ENCODE data around the gene RIPPLY3. TPM values are rescaled to one million over a fixed set of nuclear protein-coding genes. Genes with fewer than 3 reads are reported as not detected.
"Not testable (repeated sequence)": the region's sequence is repeated elsewhere in the genome, so short reads cannot be mapped to it uniquely, and the experiment has no call there.

RIPPLY3 gene
- total RNA-seq, 2 donors from 2014 or later: not detected

DNA sequence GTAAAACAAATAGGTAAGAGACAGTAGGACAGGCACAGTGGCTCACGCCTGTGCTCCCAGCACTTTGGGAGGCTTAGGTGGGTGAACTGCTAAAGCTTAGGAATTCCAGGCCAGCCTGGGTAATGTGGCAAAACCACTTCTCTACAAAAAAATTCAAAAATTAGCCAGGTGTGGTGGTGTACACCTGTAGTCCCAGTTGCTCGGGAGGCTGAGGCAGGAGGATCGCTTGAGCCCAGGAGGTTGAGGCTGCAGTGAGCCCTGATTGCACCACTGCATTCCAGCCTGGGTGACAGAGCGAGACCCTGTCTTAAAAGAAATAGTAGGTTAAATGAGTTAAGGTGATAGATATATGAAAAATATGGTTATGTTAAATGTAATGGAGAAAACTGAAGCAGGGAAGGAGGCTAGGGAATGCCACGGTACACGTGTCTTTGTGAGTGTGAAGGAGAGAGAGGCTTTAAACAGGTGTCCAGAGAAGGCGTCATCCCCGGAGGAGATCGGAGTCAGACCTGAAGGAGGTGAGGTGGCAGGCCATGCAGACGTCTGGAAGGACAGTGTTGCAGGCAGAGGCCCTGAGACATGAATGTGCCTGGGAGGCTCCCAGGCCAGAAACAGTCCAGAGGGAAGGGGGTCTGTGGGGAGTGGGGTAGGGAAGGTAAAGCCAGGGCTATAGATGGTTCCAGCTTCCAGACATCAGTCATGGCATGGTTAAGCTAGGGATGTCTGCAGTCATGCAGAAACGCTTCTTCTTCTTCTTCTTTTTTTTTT is 7.2 kb upstream of the RIPPLY3 start:
- no peaks in the 10 kb centered on the region for H3K9me3 ChIP-seq
- no peak for DNase-seq (ENCODE audit: low spot score)
- no peaks in the 10 kb centered on the region for H3K4me1 ChIP-seq (ENCODE audit: control insufficient read depth in 1 of 2, low read depth in 2 of 2)
- TF ChIP-seq, protein P1, sequence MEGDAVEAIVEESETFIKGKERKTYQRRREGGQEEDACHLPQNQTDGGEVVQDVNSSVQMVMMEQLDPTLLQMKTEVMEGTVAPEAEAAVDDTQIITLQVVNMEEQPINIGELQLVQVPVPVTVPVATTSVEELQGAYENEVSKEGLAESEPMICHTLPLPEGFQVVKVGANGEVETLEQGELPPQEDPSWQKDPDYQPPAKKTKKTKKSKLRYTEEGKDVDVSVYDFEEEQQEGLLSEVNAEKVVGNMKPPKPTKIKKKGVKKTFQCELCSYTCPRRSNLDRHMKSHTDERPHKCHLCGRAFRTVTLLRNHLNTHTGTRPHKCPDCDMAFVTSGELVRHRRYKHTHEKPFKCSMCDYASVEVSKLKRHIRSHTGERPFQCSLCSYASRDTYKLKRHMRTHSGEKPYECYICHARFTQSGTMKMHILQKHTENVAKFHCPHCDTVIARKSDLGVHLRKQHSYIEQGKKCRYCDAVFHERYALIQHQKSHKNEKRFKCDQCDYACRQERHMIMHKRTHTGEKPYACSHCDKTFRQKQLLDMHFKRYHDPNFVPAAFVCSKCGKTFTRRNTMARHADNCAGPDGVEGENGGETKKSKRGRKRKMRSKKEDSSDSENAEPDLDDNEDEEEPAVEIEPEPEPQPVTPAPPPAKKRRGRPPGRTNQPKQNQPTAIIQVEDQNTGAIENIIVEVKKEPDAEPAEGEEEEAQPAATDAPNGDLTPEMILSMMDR (IDR thresholded peaks at IDR 0.05): no peak
- H3K27me3 ChIP-seq (replicated peaks; ENCODE audit: insufficient read depth): no peaks in the 10 kb centered on the region
- no peak for ATAC-seq (ENCODE audit: insufficient number of reproducible peaks, low FRiP score, low read depth)
- H3K4me3 ChIP-seq: no peak overlapping the region
- H3K36me3 ChIP-seq: no peaks in the 10 kb centered on the region
- H3K27ac ChIP-seq: no peak overlapping the region

DNA sequence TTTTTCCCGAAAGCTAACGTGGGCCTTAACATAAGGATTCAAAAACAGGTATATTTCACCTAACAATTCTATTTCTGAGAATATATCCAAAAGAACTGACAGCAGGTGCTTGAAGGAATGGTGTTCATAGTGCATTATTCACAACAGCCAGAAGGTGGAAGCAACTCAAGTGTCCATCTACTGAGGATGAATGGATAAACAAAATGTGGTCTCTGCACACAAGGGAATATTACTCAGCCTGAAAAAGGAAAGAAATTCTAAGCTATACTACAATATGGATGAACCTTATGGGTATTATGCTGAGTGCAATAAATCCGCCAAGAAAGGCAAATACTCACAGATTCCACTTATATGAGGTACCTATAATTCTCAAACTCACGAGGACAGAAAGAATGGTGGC is 6.1 kb upstream of the RIPPLY3 start:
- DNase-seq (ENCODE audit: low spot score) (no peak), ATAC-seq (ENCODE audit: insufficient number of reproducible peaks, low FRiP score, low read depth) (no peak)
- Histone ChIP-seq H3K4me3 (no peak overlapping the region), H3K27me3 (replicated peaks; ENCODE audit: insufficient read depth) (no peaks in the 10 kb centered on the region), H3K9me3 (no peaks in the 10 kb centered on the region), H3K27ac (no peak overlapping the region), H3K36me3 (no peaks in the 10 kb centered on the region), H3K4me1 (ENCODE audit: control insufficient read depth in 1 of 2, low read depth in 2 of 2) (no peaks in the 10 kb centered on the region)
- TF ChIP-seq, protein P1 (IDR thresholded peaks at IDR 0.05): no peak

DNA sequence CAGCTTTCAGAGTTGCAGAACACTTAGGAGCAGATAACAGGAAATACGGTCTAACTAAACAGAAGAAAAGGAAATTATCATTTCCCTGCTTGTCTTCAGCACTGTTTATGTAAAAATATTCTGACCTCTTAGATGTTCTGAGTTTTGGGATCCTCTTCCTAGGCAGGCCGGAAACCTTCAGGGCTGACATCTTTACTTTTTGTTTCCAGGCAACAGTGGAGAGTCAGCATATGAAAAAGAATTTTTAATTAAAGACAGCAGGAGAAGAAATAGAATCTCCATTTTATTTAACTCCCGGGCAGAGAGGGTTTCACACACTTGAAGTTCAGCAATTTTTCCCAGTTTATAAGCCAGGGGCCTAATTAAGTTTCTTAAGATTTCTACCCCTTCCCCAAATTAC is 5.1 kb upstream of the RIPPLY3 start:
- no peak overlapping the region for H3K27ac ChIP-seq
- TF ChIP-seq, protein P1 (IDR thresholded peaks at IDR 0.05): no peak
- no peaks in the 10 kb centered on the region for H3K27me3 ChIP-seq (replicated peaks; ENCODE audit: insufficient read depth)
- ATAC-seq (ENCODE audit: insufficient number of reproducible peaks, low FRiP score, low read depth) (no peak), DNase-seq (ENCODE audit: low spot score) (no peak)
- H3K4me1 ChIP-seq (ENCODE audit: control insufficient read depth in 1 of 2, low read depth in 2 of 2): peaks cover 5 to 7% of the 10 kb centered on the region in 2 donors
- no peaks in the 10 kb centered on the region for H3K9me3 ChIP-seq
- H3K36me3 ChIP-seq: no peaks in the 10 kb centered on the region
- no peak overlapping the region for H3K4me3 ChIP-seq

DNA sequence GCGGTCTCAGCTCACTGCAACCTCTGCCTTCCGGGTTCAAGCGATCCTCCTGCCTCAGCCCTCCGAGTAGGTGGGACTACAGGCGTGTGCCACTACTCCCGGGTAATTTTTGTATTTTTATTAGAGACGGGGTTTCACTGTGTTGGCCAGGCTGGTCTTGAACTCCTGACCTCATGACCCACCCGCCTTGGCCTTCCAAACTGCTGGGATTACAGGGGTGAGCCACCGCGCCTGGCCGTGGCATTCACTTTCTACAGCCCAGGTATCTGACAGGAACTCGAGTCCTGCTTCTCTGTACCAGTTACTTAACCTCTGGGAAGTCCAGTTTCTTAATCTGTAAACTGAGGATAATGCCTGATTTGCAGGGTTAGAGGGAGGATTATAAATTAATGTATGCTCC is 3.7 kb upstream of the RIPPLY3 start:
- DNase-seq (ENCODE audit: low spot score); H3K27me3 ChIP-seq (replicated peaks; ENCODE audit: insufficient read depth); H3K4me3 ChIP-seq; H3K9me3 ChIP-seq; H3K36me3 ChIP-seq; ATAC-seq (ENCODE audit: insufficient number of reproducible peaks, low FRiP score, low read depth); H3K27ac ChIP-seq: not testable (repeated sequence)
- H3K4me1 ChIP-seq (ENCODE audit: control insufficient read depth in 1 of 2, low read depth in 2 of 2): peaks cover 13 to 15% of the 10 kb centered on the region in 2 donors

DNA sequence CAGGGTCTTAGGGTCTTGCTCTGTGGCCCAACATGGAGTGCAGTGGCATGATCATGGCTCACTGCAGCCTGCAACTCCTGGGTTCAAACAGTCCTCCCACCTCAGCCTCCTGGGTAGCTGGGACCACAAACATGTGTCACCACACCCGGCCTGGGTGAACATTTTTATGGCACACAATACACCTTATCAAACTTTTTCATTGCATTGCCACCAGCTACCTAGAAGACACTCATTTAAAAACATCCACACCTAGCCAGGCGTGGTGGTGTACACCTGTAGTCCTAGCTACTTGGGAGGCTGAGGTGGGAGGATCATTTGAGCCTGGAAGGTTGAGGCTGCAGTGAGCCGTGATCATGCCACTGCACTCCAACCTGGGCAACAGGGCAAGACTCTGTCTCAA is 2.6 kb upstream of the RIPPLY3 start:
- not testable (repeated sequence) for H3K27ac ChIP-seq; H3K27me3 ChIP-seq (replicated peaks; ENCODE audit: insufficient read depth); ATAC-seq (ENCODE audit: insufficient number of reproducible peaks, low FRiP score, low read depth); H3K4me3 ChIP-seq; DNase-seq (ENCODE audit: low spot score); H3K36me3 ChIP-seq; H3K9me3 ChIP-seq
- peaks cover 13 to 15% of the 10 kb centered on the region in 2 donors for H3K4me1 ChIP-seq (ENCODE audit: control insufficient read depth in 1 of 2, low read depth in 2 of 2)

DNA sequence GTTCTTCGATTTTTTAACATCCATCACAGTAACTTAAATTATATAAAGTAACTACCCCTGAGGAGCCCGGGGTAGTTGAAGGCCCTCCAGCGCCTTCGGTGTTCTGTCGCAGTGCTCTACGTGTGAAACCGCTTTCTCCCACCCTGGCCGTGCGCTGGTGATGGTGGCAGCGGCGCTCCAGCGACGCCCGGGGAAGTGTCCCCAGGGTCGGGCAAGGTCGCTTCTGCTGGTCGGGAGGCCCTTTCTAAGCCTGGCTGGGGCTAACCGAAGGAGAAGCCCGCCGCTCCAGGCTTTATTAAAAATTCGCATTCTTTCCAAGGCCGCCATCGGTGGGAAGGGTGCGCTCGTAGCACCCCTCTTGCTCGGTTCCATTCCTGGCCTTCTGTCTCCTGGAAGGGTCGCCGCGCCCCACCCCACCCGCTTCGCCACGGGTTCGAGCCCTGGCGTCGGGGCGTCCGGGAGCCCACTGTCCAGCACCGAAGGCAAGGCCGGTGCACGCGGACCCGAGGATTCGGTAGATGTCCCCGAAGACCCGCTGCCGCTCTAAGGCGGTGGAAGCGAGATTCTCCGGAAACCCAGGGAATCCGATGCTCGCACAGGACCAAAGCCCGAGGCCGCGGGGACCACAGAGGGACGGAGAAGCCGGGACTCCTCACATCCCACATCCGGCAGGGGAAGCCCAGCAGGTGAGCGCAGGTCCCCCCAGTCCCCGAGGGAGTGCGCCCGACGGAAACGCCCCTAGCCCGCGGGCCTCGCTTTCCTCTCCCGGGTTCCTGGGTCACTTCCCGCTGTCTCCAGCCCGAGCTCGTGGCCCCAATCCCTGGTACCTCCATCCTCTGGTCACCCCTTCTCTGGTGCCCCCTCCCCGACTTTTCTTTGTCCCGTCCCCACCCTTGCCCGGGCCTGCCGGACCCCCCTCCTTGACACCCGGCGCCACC is 685 bp upstream of the RIPPLY3 start:
- TF ChIP-seq, protein P1 (IDR thresholded peaks at IDR 0.05): no peak
- H3K4me1 ChIP-seq (ENCODE audit: control insufficient read depth in 1 of 2, low read depth in 2 of 2): peaks cover 13 to 15% of the 10 kb centered on the region in 2 donors
- peak overlapping the region; percentile 68 for H3K4me3 ChIP-seq
- no peak for ATAC-seq (ENCODE audit: insufficient number of reproducible peaks, low FRiP score, low read depth)
- peaks cover 8% of the 10 kb centered on the region for H3K27me3 ChIP-seq (replicated peaks; ENCODE audit: insufficient read depth)
- H3K9me3 ChIP-seq: no peaks in the 10 kb centered on the region
- no peak overlapping the region for H3K27ac ChIP-seq
- DNase-seq (ENCODE audit: low spot score): no peak
- no peaks in the 10 kb centered on the region for H3K36me3 ChIP-seq

All from thoracic aorta (tissue), 2 donors.